ENCODE data around the gene CAB39L. TPM values are rescaled to one million over a fixed set of nuclear protein-coding genes. Genes with fewer than 3 reads are reported as not detected.

Gene CAB39L
- polyA plus RNA-seq, 1 of the 3 experiments (the other 2 are of a cell fraction) = 2.6 TPM

DNA sequence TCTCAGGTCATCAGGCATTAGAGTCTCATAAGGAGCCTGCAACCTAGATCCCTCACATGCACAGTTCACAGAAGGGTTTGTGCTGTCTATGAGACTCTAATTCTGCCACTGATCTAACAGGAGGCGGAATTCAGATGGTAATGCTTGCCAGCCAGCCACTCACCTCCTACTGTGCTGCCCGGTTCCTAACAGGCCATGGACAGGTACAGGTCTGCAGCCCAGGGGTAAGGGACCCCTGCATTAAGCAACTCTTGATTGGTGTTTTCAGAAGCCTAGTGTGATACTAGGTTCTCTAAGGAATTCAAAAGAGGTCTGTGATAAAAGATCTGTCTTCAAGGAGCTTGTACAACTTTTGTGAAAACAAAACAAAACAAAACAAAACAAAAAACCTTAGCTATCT lies 31.1 kb downstream of the CAB39L start:
- no peaks in the 10 kb centered on the region for H3K27me3 ChIP-seq (ENCODE audit: insufficient read depth)
- POLR2A ChIA-PET = no interaction called here
- 92% methylated on average over 2 of the region's 2 CpGs for WGBS (ENCODE audit: low lambda C conversion rate)
- H2AFZ ChIP-seq (ENCODE audit: low read depth) = no peak overlapping the region
- no peaks in the 10 kb centered on the region for H3K9me3 ChIP-seq
- no peak overlapping the region for H3K4me3 ChIP-seq (ENCODE audit: low read depth in 2 of 2, low read length in 1 of 2)
- H3K9ac ChIP-seq = no peak overlapping the region
- H3K4me1 ChIP-seq (ENCODE audit: control insufficient read depth in 1 of 2, insufficient read depth in 2 of 2, low read depth in 1 of 2, low read length in 1 of 2) = no peaks in the 10 kb centered on the region
- H4K20me1 ChIP-seq (ENCODE audit: insufficient read depth) = no peaks in the 10 kb centered on the region
- H3K79me2 ChIP-seq (ENCODE audit: insufficient read depth) = no peaks in the 10 kb centered on the region
- no peak for TF ChIP-seq POLR2AphosphoS5 (IDR thresholded peaks at IDR 0.05; ENCODE audit: low read depth, low read length)
- TF ChIP-seq RAD21 (IDR thresholded peaks at IDR 0.05; ENCODE audit: low read length) = no peak
- no peak for TF ChIP-seq GABPA (IDR thresholded peaks at IDR 0.05; ENCODE audit: low read depth)
- no peak for TF ChIP-seq NFIC (IDR thresholded peaks at IDR 0.05; ENCODE audit: borderline replicate concordance)
- TF ChIP-seq SMC3 (IDR thresholded peaks at IDR 0.05; ENCODE audit: low read depth, low read length) = no peak
- TF ChIP-seq, protein P1, sequence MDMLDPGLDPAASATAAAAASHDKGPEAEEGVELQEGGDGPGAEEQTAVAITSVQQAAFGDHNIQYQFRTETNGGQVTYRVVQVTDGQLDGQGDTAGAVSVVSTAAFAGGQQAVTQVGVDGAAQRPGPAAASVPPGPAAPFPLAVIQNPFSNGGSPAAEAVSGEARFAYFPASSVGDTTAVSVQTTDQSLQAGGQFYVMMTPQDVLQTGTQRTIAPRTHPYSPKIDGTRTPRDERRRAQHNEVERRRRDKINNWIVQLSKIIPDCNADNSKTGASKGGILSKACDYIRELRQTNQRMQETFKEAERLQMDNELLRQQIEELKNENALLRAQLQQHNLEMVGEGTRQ (IDR thresholded peaks at IDR 0.05; ENCODE audit: borderline replicate concordance, low read depth, low read length) = no peak
- TF ChIP-seq RXRA (IDR thresholded peaks at IDR 0.05; ENCODE audit: borderline replicate concordance, low read depth) = no peak
- no peak for TF ChIP-seq RCOR1 (IDR thresholded peaks at IDR 0.05; ENCODE audit: low read length)
- TF ChIP-seq, protein P2, sequence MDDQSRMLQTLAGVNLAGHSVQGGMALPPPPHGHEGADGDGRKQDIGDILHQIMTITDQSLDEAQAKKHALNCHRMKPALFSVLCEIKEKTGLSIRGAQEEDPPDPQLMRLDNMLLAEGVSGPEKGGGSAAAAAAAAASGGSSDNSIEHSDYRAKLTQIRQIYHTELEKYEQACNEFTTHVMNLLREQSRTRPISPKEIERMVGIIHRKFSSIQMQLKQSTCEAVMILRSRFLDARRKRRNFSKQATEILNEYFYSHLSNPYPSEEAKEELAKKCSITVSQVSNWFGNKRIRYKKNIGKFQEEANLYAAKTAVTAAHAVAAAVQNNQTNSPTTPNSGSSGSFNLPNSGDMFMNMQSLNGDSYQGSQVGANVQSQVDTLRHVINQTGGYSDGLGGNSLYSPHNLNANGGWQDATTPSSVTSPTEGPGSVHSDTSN (IDR thresholded peaks at IDR 0.05) = no peak
- TF ChIP-seq IRF3 (IDR thresholded peaks at IDR 0.05; ENCODE audit: low read depth, low read length) = no peak
- no peak for TF ChIP-seq EZH2phosphoT487 (IDR thresholded peaks at IDR 0.05; ENCODE audit: borderline replicate concordance, low read depth)
- TF ChIP-seq FOXJ3 (CRISPR knock-in tag; IDR thresholded peaks at IDR 0.05) = no peak
- TF ChIP-seq TEAD4 (IDR thresholded peaks at IDR 0.05; ENCODE audit: borderline replicate concordance, insufficient read depth) = no peak
- TF ChIP-seq FOSL2 (IDR thresholded peaks at IDR 0.05; ENCODE audit: borderline replicate concordance, low read depth) = no peak
- TF ChIP-seq, protein P3, sequence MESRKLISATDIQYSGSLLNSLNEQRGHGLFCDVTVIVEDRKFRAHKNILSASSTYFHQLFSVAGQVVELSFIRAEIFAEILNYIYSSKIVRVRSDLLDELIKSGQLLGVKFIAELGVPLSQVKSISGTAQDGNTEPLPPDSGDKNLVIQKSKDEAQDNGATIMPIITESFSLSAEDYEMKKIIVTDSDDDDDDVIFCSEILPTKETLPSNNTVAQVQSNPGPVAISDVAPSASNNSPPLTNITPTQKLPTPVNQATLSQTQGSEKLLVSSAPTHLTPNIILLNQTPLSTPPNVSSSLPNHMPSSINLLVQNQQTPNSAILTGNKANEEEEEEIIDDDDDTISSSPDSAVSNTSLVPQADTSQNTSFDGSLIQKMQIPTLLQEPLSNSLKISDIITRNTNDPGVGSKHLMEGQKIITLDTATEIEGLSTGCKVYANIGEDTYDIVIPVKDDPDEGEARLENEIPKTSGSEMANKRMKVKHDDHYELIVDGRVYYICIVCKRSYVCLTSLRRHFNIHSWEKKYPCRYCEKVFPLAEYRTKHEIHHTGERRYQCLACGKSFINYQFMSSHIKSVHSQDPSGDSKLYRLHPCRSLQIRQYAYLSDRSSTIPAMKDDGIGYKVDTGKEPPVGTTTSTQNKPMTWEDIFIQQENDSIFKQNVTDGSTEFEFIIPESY (IDR thresholded peaks at IDR 0.05; ENCODE audit: borderline replicate concordance, low read depth) = no peak
- TF ChIP-seq MXI1 (IDR thresholded peaks at IDR 0.05; ENCODE audit: low read depth, low read length) = no peak
- TF ChIP-seq TAF1 (IDR thresholded peaks at IDR 0.05; ENCODE audit: borderline replicate concordance, low read depth, low read length) = no peak
- TF ChIP-seq YY1 (IDR thresholded peaks at IDR 0.05; ENCODE audit: low read depth) = no peak
- no peak for TF ChIP-seq MEF2A (IDR thresholded peaks at IDR 0.05; ENCODE audit: borderline replicate concordance, low read depth)
- H3K4me2 ChIP-seq = no peak overlapping the region
- H3F3A ChIP-seq (replicated peaks; ENCODE audit: insufficient read depth) = no peaks in the 10 kb centered on the region
- DNase-seq = no peak
- no peaks in the 10 kb centered on the region for H3K9me2 ChIP-seq
- H3K27ac ChIP-seq (ENCODE audit: low read depth in 2 of 2, low read length in 1 of 2) = no peak overlapping the region
- no peaks in the 10 kb centered on the region for H3K36me3 ChIP-seq (replicated peaks in 1 of 2; ENCODE audit: control insufficient read depth in 1 of 2, insufficient read depth in 2 of 2, low read length in 1 of 2)
- CTCF ChIA-PET = no interaction called here
